C4-2B (cell line): ENCODE results near the gene NSF.
"Not testable (repeated sequence)": the region's sequence is repeated elsewhere in the genome, so short reads cannot be mapped to it uniquely, and the experiment has no call there.

Experiments used
- ZFX ChIP-seq: fragments of 450-650 bp; IDR thresholded peaks from 2 replicates; pipeline ENCODE4 v1.6.1; 2017
- TF ChIP-seq, protein P1 (sequence below): fragments of 450-650 bp; conservative IDR thresholded peaks from 2 replicates; pipeline ENCODE4 v1.5.1; 2017; ENCODE audit warnings: mild to moderate bottlenecking

DNA sequence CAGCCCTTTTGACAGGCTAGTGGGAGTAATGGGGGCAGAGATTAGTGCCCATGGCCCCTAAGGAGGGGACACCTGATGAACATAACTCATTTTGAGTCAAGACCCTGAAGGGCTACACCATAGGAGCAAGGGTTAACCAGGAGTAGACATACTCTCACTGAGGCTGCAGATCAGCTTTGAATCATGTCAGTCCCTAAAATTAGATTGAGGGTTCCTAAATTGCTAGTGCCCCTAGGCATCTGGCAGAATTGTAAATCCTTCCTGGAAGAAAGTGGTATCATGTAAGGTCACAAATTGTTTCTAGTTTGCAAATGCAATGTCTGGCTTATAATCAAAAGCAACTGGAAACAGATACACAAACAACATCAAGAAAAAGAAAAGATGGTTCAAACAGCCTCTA, 87.3 kb downstream of the NSF start:
- TF ChIP-seq, protein P1, sequence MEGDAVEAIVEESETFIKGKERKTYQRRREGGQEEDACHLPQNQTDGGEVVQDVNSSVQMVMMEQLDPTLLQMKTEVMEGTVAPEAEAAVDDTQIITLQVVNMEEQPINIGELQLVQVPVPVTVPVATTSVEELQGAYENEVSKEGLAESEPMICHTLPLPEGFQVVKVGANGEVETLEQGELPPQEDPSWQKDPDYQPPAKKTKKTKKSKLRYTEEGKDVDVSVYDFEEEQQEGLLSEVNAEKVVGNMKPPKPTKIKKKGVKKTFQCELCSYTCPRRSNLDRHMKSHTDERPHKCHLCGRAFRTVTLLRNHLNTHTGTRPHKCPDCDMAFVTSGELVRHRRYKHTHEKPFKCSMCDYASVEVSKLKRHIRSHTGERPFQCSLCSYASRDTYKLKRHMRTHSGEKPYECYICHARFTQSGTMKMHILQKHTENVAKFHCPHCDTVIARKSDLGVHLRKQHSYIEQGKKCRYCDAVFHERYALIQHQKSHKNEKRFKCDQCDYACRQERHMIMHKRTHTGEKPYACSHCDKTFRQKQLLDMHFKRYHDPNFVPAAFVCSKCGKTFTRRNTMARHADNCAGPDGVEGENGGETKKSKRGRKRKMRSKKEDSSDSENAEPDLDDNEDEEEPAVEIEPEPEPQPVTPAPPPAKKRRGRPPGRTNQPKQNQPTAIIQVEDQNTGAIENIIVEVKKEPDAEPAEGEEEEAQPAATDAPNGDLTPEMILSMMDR, result not testable (repeated sequence)
- TF ChIP-seq ZFX, result not testable (repeated sequence)
